ENCODE measurements around the gene PLAU.

DNA sequence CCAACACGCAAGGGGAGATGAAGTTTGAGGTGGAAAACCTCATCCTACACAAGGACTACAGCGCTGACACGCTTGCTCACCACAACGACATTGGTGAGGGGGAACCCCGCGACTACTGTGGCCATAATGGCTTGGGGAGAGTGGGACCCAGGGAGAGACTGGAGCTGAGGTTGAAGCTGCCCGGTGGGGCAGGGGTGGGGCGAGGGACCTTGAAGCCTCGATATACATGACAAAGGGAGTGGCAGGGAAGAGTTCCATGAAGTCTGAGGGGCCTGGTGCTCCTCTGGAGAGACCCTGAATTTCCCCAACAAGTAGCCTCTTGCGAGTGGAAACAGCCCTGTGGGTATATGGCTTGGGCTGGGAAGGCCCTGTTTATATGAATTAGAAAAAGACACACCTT lies 3.1 kb downstream of the PLAU start:
- TF ChIP-seq, protein P1, sequence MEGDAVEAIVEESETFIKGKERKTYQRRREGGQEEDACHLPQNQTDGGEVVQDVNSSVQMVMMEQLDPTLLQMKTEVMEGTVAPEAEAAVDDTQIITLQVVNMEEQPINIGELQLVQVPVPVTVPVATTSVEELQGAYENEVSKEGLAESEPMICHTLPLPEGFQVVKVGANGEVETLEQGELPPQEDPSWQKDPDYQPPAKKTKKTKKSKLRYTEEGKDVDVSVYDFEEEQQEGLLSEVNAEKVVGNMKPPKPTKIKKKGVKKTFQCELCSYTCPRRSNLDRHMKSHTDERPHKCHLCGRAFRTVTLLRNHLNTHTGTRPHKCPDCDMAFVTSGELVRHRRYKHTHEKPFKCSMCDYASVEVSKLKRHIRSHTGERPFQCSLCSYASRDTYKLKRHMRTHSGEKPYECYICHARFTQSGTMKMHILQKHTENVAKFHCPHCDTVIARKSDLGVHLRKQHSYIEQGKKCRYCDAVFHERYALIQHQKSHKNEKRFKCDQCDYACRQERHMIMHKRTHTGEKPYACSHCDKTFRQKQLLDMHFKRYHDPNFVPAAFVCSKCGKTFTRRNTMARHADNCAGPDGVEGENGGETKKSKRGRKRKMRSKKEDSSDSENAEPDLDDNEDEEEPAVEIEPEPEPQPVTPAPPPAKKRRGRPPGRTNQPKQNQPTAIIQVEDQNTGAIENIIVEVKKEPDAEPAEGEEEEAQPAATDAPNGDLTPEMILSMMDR (IDR thresholded peaks at IDR 0.05) = no peak
- TF ChIP-seq EP300 (IDR thresholded peaks at IDR 0.05) (no peak), POLR2A (IDR thresholded peaks at IDR 0.05) (no peak)

Measured in upper lobe of left lung (tissue), 4 donors.